Measurements from ENCODE around the gene UGT1A8.

DNA sequence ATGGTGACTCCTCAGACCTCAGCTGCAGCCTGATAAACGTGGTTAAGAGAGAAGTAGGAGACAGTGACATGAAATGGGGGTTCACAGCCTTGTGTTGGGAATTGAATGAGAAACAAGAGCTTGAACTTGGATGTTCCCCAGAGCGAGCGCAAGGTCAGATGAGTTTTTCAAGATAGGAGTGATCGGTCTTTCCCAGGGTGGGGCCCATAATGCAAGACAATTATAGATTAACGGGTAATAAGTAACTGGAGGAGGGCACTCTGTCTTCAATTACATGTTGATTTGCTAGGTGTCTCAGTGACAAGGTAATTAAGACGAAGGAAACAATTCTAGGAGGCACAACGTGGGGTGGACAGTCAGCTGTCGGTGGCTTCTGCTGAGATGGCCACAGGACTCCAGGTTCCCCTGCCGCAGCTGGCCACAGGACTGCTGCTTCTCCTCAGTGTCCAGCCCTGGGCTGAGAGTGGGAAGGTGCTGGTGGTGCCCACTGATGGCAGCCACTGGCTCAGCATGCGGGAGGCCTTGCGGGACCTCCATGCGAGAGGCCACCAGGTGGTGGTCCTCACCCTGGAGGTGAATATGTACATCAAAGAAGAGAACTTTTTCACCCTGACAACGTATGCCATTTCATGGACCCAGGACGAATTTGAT lies 95.3 kb downstream of the UGT1A8 start, which contains the start of gene UGT1A5:
- TF ChIP-seq, protein P1, sequence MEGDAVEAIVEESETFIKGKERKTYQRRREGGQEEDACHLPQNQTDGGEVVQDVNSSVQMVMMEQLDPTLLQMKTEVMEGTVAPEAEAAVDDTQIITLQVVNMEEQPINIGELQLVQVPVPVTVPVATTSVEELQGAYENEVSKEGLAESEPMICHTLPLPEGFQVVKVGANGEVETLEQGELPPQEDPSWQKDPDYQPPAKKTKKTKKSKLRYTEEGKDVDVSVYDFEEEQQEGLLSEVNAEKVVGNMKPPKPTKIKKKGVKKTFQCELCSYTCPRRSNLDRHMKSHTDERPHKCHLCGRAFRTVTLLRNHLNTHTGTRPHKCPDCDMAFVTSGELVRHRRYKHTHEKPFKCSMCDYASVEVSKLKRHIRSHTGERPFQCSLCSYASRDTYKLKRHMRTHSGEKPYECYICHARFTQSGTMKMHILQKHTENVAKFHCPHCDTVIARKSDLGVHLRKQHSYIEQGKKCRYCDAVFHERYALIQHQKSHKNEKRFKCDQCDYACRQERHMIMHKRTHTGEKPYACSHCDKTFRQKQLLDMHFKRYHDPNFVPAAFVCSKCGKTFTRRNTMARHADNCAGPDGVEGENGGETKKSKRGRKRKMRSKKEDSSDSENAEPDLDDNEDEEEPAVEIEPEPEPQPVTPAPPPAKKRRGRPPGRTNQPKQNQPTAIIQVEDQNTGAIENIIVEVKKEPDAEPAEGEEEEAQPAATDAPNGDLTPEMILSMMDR (IDR thresholded peaks at IDR 0.05; ENCODE audit: low read length), result no peak
- TF ChIP-seq EZH2 (IDR thresholded peaks at IDR 0.05; ENCODE audit: borderline replicate concordance, low read length), result no peak
